Measurements from ENCODE around the gene CCDC178. TPM values are rescaled to one million over a fixed set of nuclear protein-coding genes. Genes with fewer than 3 reads are reported as not detected.

Gene CCDC178
- polyA plus RNA-seq, 6 donors from 2014 or later, result not detected

- Mint-ChIP-seq H3K27me3 (peaks cover 0 to 16% (median 10%) of the 10 kb centered on the region in 3 donors), H3K27ac (peak overlapping the region in 1 of 6 donors; percentile 85)
- no peak for ATAC-seq (ENCODE audit: low read depth in 2 of 2)
These were observed 400.3 kb downstream of the CCDC178 start for GRCh38 chr18:33040213-33040612.

GRCh38 chr18:33034945-33035344, 405.6 kb downstream of the CCDC178 start:
- Mint-ChIP-seq H3K27me3 (peaks cover 14 to 27% (median 16%) of the 10 kb centered on the region in 3 donors), H3K4me3 (no peak overlapping the region), H3K4me1 (no peaks in the 10 kb centered on the region), H3K27ac (no peak overlapping the region), H3K9me3 (peaks cover 0 to 14% (median 5%) of the 10 kb centered on the region in 7 donors), H3K36me3 (no peaks in the 10 kb centered on the region)
- DNase-seq (no peak), ATAC-seq (ENCODE audit: low read depth in 2 of 2) (no peak)

More at GRCh38 chr18:33040213-33040612, 400.3 kb downstream of the CCDC178 start:
- DNase-seq, result no peak
- Mint-ChIP-seq H3K4me3 (no peak overlapping the region), H3K9me3 (peaks cover 0 to 24% (median 8%) of the 10 kb centered on the region in 7 donors), H3K36me3 (no peaks in the 10 kb centered on the region), H3K4me1 (no peaks in the 10 kb centered on the region)

DNA sequence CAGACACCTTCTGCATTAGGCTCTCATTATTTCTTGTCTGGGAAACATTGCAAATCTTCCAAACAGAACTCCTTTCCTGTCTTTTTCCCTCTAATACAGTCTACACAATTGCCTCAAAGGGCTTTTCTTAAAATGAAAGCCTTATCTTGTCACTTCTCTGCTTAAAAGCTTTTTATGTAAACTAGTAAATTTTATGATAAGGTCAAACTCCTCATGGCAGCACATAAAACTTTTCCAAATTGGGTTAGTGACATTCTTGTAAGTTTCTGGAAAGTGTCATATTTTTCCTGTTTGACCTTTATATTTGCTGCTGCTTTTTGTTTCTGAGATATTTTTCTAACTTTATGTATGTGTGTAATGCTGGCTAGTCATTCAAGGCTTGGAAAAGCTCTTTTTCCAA, 406.3 kb downstream of the CCDC178 start:
- ATAC-seq (ENCODE audit: low read depth in 2 of 2) (no peak), DNase-seq (no peak)
- Mint-ChIP-seq H3K27me3 (peaks cover 14 to 22% (median 16%) of the 10 kb centered on the region in 3 donors), H3K4me1 (no peaks in the 10 kb centered on the region), H3K9me3 (peaks cover 0 to 7% (median 0%) of the 10 kb centered on the region in 7 donors), H3K36me3 (no peaks in the 10 kb centered on the region), H3K27ac (no peak overlapping the region), H3K4me3 (no peak overlapping the region)

- Mint-ChIP-seq H3K4me1 (no peaks in the 10 kb centered on the region), H3K27ac (no peak overlapping the region), H3K9me3 (no peaks in the 10 kb centered on the region), H3K27me3 (peaks cover 5 to 30% (median 13%) of the 10 kb centered on the region in 3 donors), H3K4me3 (no peak overlapping the region), H3K36me3 (no peaks in the 10 kb centered on the region)
- DNase-seq, result no peak
- no peak for ATAC-seq (ENCODE audit: low read depth in 2 of 2)
These were observed 418.2 kb downstream of the CCDC178 start for GRCh38 chr18:33022370-33022769.

- Mint-ChIP-seq H3K4me3 (no peak overlapping the region), H3K9me3 (peaks cover 0 to 6% (median 0%) of the 10 kb centered on the region in 7 donors), H3K36me3 (no peaks in the 10 kb centered on the region), H3K4me1 (no peaks in the 10 kb centered on the region), H3K27me3 (peaks cover 5 to 25% (median 13%) of the 10 kb centered on the region in 3 donors), H3K27ac (no peak overlapping the region)
- no peak for ATAC-seq (ENCODE audit: low read depth in 2 of 2)
- DNase-seq, result no peak
These were observed 419.6 kb downstream of the CCDC178 start for GRCh38 chr18:33020877-33021276.

DNA sequence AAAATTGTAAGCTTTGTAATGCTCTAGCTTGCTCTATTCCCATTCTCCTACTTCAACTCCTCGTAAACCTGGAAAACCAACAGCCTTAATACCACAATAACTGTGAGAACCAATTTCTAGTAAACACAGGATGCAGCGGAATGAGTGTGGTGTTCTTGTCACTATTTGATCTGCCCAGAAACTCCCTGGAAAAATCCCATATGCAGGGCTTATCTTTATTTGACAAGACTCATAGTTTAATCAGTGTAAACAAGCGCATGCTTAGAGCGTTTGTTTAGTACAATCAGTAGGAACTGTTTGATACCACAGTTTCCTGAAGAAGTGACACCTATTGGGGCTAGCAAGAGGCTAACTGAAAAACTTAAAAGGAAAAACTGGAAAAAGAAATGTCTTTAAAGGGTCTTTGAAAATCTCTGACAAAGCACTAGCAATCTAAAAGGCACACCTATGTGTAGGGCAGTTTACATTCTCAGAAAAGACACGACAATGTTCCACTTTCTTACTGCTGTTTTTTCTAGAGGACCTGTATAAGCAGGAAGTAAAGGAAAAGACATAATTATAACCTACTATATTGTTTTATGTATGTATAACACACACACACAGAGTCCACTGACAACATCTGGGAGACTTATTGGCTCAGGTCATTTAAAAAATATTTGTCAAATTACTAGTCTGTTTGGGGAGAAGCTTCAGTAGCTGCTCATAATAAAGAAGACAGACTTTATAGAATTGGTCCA, 426.3 kb downstream of the CCDC178 start:
- ATAC-seq (ENCODE audit: low read depth in 2 of 2) (no peak), DNase-seq (no peak)
- Mint-ChIP-seq H3K9me3 (peaks cover 0 to 16% (median 0%) of the 10 kb centered on the region in 7 donors), H3K4me1 (no peaks in the 10 kb centered on the region), H3K27ac (no peak overlapping the region), H3K4me3 (no peak overlapping the region), H3K27me3 (peaks cover 10 to 15% (median 10%) of the 10 kb centered on the region in 3 donors), H3K36me3 (no peaks in the 10 kb centered on the region)

GRCh38 chr18:33010149-33010548, 430.4 kb downstream of the CCDC178 start:
- peaks cover 0 to 5% (median 0%) of the 10 kb centered on the region in 7 donors for H3K9me3 Mint-ChIP-seq
- no peaks in the 10 kb centered on the region for H3K4me1 Mint-ChIP-seq
- H3K27ac Mint-ChIP-seq, result no peak overlapping the region
- H3K4me3 Mint-ChIP-seq, result no peak overlapping the region
- ATAC-seq (ENCODE audit: low read depth in 2 of 2) (no peak), DNase-seq (no peak)
- H3K27me3 Mint-ChIP-seq, result peaks cover 19 to 28% (median 23%) of the 10 kb centered on the region in 3 donors
- no peaks in the 10 kb centered on the region for H3K36me3 Mint-ChIP-seq

- Mint-ChIP-seq H3K27ac (no peak overlapping the region), H3K9me3 (peaks cover 6 to 37% (median 15%) of the 10 kb centered on the region in 7 donors), H3K36me3 (peaks cover 0 to 10% of the 10 kb centered on the region in 2 donors), H3K4me1 (no peaks in the 10 kb centered on the region), H3K27me3 (peaks cover 17 to 43% (median 29%) of the 10 kb centered on the region in 3 donors), H3K4me3 (no peak overlapping the region)
- no peak for DNase-seq
- ATAC-seq (ENCODE audit: low read depth in 2 of 2), result no peak
These were observed 441.6 kb downstream of the CCDC178 start for GRCh38 chr18:32998921-32999320.

DNA sequence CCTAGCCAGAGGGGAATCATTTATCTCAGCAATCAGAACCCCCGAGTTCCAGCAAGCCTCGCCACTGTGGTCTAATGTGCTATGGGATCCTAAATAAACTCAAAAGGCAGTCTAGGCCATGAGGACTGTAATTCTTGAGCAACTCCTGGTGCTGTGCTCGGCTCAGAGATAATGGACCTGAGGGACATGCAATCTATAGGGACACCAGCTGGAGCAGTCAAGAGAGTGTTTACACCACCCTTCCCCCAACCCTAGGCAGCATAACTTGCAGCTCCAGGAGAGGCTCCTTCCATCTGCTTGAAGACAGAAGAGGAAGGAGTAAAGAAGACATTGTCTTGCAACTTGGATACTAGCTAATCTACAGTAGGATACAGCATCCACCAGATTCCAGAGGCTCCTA, 442.2 kb downstream of the CCDC178 start:
- no peak for ATAC-seq (ENCODE audit: low read depth in 2 of 2)
- no peak overlapping the region for H3K4me3 Mint-ChIP-seq

GRCh38 chr18:32983721-32984120, 456.8 kb downstream of the CCDC178 start:
- peaks cover 0 to 9% (median 5%) of the 10 kb centered on the region in 3 donors for H3K27me3 Mint-ChIP-seq
- H3K27ac Mint-ChIP-seq, result no peak overlapping the region
- DNase-seq (no peak), ATAC-seq (ENCODE audit: low read depth in 2 of 2) (no peak)
- no peaks in the 10 kb centered on the region for H3K9me3 Mint-ChIP-seq
- H3K4me3 Mint-ChIP-seq, result no peak overlapping the region
- no peaks in the 10 kb centered on the region for H3K36me3 Mint-ChIP-seq
- H3K4me1 Mint-ChIP-seq, result no peaks in the 10 kb centered on the region

More for the DNA sequence above, 442.2 kb downstream of the CCDC178 start:
- H3K36me3 Mint-ChIP-seq, result peaks cover 0 to 10% of the 10 kb centered on the region in 2 donors
- no peaks in the 10 kb centered on the region for H3K4me1 Mint-ChIP-seq
- peaks cover 6 to 37% (median 15%) of the 10 kb centered on the region in 7 donors for H3K9me3 Mint-ChIP-seq
- DNase-seq, result no peak
- H3K27me3 Mint-ChIP-seq, result peaks cover 20 to 38% (median 22%) of the 10 kb centered on the region in 3 donors
- H3K27ac Mint-ChIP-seq, result no peak overlapping the region

- Mint-ChIP-seq H3K27me3 (peaks cover 0 to 13% (median 5%) of the 10 kb centered on the region in 3 donors), H3K4me1 (no peaks in the 10 kb centered on the region), H3K9me3 (no peaks in the 10 kb centered on the region), H3K36me3 (no peaks in the 10 kb centered on the region), H3K27ac (no peak overlapping the region), H3K4me3 (no peak overlapping the region)
- DNase-seq (no peak), ATAC-seq (ENCODE audit: low read depth in 2 of 2) (no peak)
These were observed 459.6 kb downstream of the CCDC178 start for GRCh38 chr18:32980896-32981295.

- ATAC-seq (ENCODE audit: low read depth in 2 of 2) (no peak), DNase-seq (no peak)
- no peak overlapping the region for H3K4me3 Mint-ChIP-seq
- no peaks in the 10 kb centered on the region for H3K36me3 Mint-ChIP-seq
- H3K27ac Mint-ChIP-seq, result no peak overlapping the region
- peaks cover 15 to 26% (median 18%) of the 10 kb centered on the region in 3 donors for H3K27me3 Mint-ChIP-seq
- H3K9me3 Mint-ChIP-seq, result peaks cover 0 to 14% (median 1%) of the 10 kb centered on the region in 7 donors
- peaks cover 4 to 8% (median 6%) of the 10 kb centered on the region in 3 donors for H3K4me1 Mint-ChIP-seq
These were observed 465.0 kb downstream of the CCDC178 start for GRCh38 chr18:32975501-32975900.

DNA sequence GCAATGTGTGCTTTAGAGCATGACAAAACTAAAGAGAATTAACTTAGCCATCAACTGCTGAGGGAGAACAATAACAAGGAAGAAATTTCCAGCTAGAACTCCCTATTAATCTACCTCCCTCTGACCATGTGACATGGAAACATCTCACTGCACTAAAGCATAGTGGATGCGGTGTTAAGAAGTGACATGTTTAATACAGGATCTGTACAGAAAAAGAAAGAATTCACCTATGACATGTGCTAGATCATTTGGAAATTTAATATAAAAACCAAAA, 465.4 kb downstream of the CCDC178 start:
- peaks cover 0 to 14% (median 1%) of the 10 kb centered on the region in 7 donors for H3K9me3 Mint-ChIP-seq

More for the DNA sequence above, 465.4 kb downstream of the CCDC178 start:
- H3K27ac Mint-ChIP-seq, result no peak overlapping the region
- peaks cover 19 to 26% (median 20%) of the 10 kb centered on the region in 3 donors for H3K27me3 Mint-ChIP-seq
- H3K4me1 Mint-ChIP-seq, result peaks cover 4 to 8% (median 6%) of the 10 kb centered on the region in 3 donors
- no peaks in the 10 kb centered on the region for H3K36me3 Mint-ChIP-seq
- H3K4me3 Mint-ChIP-seq, result no peak overlapping the region
- DNase-seq (no peak), ATAC-seq (ENCODE audit: low read depth in 2 of 2) (no peak)
